ENCODE data around the gene CDYL.
A peak's percentile ranks its signal among the peaks of the same experiment; 100 is the strongest.

CDYL gene

GRCh38 chr6:4776131-4776492 lies at the start of gene CDYL:
Gene CDYL, plus strand, starts transcription at chr6:4776404. Its CDS starts 380 bp downstream, at chr6:4776784.
- peak; percentile 73 to 81 for DNase-seq (ENCODE audit: extremely low read depth in 1 of 2, low read depth in 1 of 2)

DNA sequence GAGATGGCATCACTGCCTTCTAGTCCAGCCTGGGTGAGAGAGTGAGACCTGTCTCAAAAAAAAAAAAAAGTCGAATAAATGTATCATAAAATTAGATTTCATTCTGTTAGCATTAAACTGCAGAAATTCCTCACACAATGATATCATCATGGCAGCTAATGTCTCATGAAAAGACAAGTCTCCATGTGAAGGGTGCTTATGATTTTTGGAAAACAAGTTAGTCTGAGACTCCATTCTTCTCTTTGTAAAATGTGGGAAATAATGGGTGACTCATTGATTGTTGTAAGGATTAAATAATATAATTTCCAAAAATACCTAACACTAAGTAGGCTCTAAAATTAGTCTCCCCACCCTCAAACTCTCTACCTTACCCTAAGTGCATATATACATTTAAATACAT lies 49.6 kb upstream of the CDYL start:
- no peak for DNase-seq (ENCODE audit: extremely low read depth in 1 of 2, low read depth in 1 of 2)

DNA sequence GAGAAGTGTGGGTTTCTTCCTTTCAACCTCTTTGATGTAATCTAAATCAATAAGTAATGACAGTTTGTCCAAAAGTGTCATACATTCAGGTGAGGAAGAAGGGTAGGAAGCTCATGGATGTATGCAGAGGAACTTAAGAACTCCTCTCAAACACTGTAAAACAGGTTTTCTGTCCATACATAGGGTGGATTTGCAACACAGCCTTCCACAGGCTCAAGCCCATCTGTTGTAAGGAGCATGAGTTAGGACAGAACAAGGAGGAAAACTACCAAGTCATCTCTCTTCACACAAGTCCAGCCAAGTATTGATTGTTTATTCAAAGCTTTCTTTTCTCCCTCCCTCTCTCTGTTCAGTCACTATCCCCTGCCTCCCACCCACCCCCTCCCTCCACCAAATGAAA lies 49.0 kb upstream of the CDYL start:
- no peak for DNase-seq (ENCODE audit: extremely low read depth in 1 of 2, low read depth in 1 of 2)

GRCh38 chr6:4727671-4728435 lies 48.4 kb upstream of the CDYL start:
- DNase-seq (ENCODE audit: extremely low read depth in 1 of 2, low read depth in 1 of 2), result no peak

DNA sequence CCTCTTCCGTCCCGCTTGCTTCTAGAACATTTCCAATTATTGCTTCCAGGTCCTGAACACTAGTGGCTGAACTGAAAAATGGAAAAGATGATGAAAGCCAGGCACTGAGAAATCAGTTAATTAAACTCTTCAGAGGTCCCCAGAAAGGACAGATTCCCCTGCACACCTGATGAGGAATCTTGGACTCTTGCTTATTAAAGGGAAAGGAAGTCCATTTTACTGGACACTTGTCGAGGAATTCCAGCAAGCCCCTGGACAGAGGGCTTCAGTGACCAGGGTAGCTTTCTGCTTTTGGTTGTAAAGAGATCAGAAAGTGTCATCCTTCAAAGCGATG lies 47.8 kb upstream of the CDYL start:
- DNase-seq (ENCODE audit: extremely low read depth in 1 of 2, low read depth in 1 of 2), result no peak

- no peak for DNase-seq (ENCODE audit: extremely low read depth in 1 of 2, low read depth in 1 of 2)
Observed at GRCh38 chr6:4728926-4729325, 47.3 kb upstream of the CDYL start.

DNA sequence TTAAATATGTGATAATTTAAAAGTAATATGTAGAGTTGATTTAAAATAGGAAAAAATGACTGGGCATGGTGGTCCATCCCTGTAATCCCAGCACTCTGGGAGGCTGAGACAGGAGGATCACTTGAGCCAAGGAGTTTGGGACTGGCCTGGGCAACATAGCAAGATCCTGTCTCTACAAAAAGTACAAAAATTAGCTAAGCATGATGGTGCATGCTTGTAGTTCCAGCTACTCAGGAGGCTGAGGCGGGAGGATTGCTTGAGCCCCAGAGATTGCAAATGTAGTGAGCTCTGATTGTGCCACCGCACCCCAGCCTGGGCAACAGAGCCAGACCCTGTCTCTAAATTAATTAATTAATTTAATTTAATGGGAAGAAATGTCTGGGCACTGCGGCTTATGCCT lies 44.2 kb upstream of the CDYL start:
- no peak for DNase-seq (ENCODE audit: extremely low read depth in 1 of 2, low read depth in 1 of 2)

DNA sequence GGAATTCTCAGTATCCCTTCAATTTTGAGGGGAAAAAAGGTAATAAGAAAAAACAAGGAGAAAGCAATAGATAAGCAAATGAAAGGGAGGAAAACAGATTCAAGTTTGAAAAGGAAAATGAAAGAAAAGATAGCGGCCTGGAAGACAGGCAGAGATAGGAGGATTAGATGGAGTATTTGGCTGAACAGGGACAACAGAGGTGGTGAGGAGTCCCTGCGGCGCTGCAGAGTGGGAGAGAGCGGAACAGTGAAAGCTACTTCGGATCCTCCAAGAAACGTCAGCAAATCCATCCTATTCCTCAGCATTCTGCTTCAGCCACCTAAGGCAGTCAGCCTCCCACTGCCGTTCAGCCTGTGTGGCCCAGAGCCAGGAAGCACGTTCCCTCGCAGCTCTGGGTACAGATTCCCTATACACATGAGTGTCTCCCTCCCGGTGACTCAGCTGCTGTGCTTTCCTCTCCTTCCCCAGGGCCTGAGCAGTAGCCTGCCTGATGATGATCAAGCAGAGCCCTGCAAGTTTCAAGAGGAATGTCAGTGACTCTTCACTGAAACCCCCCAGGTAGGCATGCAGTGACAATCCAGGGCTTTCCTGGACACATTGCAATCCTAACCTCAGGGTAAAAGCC lies 43.4 kb upstream of the CDYL start:
- DNase-seq (ENCODE audit: extremely low read depth in 1 of 2, low read depth in 1 of 2), result no peak

- no peak for DNase-seq (ENCODE audit: extremely low read depth in 1 of 2, low read depth in 1 of 2)
Observed at GRCh38 chr6:4736371-4736873, 39.8 kb upstream of the CDYL start.

- DNase-seq (ENCODE audit: extremely low read depth in 1 of 2, low read depth in 1 of 2), result no peak
Observed at GRCh38 chr6:4740032-4740431, 36.2 kb upstream of the CDYL start.

DNA sequence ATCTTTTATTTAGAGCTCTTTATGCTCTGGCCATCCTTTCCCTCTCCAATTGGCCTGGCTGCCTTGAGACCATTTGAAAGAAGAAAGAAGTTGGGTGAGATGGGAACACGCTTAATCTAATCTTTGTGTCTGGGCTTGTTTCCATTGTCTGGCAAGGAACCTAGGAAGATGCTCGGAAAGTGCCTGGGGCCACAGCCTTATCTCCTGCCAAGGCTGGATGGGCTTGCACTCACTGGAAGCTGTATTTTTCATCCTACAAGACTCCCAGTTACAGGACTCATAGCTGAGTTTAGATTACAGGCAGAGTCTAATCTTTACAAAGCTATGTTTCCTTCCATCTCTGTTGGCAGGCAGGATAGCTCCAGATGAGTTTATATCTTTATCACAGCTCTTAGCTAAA lies 33.1 kb upstream of the CDYL start:
- DNase-seq (ENCODE audit: extremely low read depth in 1 of 2, low read depth in 1 of 2), result no peak

GRCh38 chr6:4743926-4744325 lies 32.3 kb upstream of the CDYL start:
- no peak for DNase-seq (ENCODE audit: extremely low read depth in 1 of 2, low read depth in 1 of 2)

DNA sequence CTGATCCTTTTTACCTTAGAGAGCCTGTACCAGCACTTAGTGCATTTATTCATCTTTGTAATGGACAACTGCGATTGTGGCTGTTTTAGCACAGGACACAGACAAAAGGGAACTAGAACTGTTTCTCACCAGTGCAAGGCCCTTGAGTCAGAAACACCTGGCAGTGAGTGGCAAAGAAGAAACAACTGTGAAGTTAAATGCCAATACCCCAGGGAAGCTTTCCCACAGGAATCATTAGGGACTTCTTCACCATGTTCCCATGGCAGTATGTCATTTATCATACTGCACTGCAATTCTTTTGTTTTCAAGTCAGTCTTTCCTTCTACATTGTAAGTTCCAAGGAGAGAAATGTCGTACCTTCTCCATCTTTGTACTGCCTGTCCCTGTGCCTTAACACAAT lies 28.6 kb upstream of the CDYL start:
- DNase-seq (ENCODE audit: extremely low read depth in 1 of 2, low read depth in 1 of 2), result no peak

GRCh38 chr6:4751823-4752464 lies 24.3 kb upstream of the CDYL start:
- DNase-seq (ENCODE audit: extremely low read depth in 1 of 2, low read depth in 1 of 2), result no peak

DNA sequence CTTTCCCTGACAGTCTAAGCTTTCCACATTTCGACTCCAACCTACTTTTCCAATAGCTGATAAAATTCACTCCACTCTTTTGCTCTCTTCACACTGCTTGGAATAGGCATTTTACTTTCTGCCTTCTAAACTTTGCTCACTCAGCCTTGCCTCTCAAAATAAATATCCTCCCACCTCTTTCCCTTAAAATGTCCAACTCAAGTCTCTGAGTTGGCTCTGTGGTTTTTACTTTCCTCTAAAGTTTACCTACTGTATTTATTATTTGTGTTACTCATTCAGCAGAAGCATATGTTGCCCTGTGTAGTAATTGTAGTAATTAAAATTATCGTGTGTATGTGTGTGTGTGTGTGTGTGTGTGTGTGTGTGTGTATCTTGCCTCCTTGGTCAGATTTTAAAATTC lies 20.0 kb upstream of the CDYL start:
- no peak for DNase-seq (ENCODE audit: extremely low read depth in 1 of 2, low read depth in 1 of 2)

GRCh38 chr6:4759997-4760396 lies 16.2 kb upstream of the CDYL start:
- DNase-seq (ENCODE audit: extremely low read depth in 1 of 2, low read depth in 1 of 2), result no peak

DNA sequence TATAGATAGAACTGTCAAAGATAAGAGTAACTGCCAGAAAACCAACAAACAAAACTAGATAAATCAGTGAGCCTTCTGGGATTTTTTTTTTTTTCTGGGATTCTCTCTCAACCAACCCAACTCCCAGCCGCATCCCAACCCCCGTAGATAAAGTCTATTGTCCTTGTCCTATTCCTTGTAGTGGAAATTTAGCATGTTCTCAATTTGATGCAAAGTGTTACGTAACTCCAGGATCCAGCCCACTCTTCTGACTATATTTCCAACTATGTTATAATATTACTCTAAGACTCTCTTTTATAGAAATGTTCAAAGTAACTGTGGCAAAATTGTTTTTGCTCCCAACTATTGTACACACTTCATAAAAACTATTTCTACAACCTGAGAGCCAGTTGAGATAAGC lies 15.4 kb upstream of the CDYL start:
- no peak for DNase-seq (ENCODE audit: extremely low read depth in 1 of 2, low read depth in 1 of 2)

- no peak for DNase-seq (ENCODE audit: extremely low read depth in 1 of 2, low read depth in 1 of 2)
Observed at GRCh38 chr6:4762294-4762693, 13.9 kb upstream of the CDYL start.

- DNase-seq (ENCODE audit: extremely low read depth in 1 of 2, low read depth in 1 of 2), result no peak
Observed at GRCh38 chr6:4763921-4764320, 12.3 kb upstream of the CDYL start.

DNA sequence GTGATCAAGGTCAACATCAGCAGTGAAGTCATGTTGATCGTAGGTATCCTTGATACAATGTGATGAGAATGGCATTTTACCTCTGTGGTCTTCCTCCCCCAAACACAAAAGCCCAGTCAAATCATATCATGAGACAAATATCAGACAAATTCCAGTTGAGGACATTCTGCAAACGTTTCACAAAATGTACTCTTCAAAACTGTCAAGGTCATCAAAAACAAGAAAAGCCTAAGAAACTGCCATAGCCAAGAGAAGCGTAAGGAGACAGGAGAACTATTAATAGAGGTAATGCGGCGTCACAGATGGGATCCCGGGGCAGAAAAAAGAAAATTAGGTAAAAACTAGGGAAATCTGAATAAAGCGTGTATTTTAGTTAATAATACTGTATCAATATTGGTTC lies 7.4 kb upstream of the CDYL start:
- DNase-seq (ENCODE audit: extremely low read depth in 1 of 2, low read depth in 1 of 2), result no peak

DNA sequence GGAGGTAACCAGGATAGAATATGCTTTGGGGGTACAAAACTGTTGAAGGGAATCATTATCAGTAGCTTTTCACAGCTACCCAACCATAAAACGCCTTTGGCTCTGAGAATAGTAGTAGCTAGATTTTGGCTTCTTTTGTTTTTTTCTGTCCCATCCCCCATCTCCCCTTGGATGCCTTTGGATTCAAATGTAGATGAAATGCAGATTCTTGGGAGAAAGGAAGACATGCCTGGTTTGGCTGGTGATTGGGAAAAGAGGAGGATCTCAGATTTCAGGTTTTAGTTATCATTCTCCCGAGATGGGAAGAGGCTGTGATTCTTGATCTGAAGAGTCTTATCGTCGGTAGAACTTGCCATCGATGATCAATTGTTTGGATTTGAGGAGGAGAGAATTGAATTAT lies 3.5 kb upstream of the CDYL start:
- DNase-seq (ENCODE audit: extremely low read depth in 1 of 2, low read depth in 1 of 2), result no peak

GRCh38 chr6:4773181-4773580 lies 3.0 kb upstream of the CDYL start:
- DNase-seq (ENCODE audit: extremely low read depth in 1 of 2, low read depth in 1 of 2), result no peak
